CMK (cell line): ENCODE measurements around the gene FNBP1.
"Not testable (repeated sequence)": the region's sequence is repeated elsewhere in the genome, so short reads cannot be mapped to it uniquely, and the experiment has no call there.

Source experiments
- DNase-seq: peaks from one replicate; pipeline ENCODE4 v3.0.0-alpha.2; 2010; ENCODE audit warnings: low read depth

Gene FNBP1

DNA sequence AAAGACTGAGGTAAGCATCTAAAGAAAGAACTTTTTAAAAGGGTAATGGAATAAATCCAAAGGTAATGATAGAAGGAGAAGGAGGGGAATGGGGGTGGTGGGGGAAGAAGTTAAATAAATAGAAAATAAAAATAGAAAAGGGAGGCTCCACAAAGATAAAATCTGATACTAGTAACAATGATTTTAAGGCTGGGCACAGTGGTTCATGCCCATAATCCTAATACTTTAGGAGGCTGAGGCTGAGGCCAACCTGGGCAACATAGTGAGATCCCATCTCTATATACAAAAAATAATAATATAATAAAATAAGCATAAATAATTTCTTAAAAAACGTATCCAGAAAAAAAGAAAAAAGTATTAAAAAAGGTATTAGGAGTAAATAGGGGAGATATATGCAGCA, 89.3 kb downstream of the FNBP1 start:
- DNase-seq, result no peak

DNA sequence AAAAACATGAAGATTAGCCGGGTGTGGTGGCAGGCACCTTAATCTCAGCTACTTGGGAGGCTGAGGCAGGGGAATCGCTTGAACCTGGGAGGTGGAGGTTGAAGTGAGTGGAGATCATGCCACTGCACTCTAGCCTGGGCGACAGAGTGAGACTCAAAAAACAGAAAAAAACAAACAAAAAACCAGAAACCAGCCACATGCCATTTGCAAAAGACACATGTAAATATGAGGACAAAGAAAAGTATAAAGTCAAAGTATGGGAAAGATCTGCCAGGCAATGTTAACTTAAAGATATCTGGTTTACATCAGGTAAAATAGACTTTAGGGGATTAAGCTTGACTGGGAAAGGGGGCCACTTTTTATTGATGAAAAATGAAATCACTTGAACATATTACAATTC, 90.7 kb downstream of the FNBP1 start:
- DNase-seq, result no peak

DNA sequence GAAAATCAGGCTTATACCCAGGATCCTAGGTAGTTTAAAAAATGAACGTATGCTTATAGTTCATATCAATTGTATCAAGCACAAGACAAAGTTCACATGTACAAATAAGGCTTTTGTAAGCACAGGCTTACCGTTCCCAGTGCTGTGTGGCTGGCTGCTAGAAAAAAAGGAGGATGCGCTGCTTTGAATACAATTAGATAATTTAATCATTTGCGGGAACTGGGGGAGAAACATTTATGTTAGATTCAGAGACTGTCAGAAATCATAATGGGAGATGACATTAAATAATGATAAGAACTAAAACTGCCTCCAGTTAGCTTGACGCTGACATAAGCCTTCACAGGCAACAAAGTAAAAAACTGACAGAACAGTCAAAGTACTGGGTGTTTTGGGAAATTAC, 93.2 kb downstream of the FNBP1 start:
- no peak for DNase-seq

DNA sequence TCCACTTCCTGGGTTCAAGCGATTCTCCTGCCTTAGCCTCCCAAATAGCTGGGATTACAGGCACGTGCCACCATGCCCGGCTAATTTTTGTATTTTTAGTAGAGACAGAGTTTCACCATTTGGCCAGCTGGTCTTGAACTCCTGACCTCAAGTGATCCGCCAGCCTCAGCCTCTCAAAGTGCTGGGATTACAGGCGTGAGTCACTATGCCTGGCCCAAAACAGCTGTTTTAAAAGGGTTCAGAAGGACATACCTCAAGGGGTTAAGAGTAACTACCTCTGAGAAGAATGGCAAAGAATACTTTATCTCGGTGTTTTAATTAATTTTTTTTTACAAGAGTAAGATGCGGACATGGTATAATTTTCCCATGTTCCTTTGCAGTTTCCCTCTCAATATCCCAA, 94.4 kb downstream of the FNBP1 start:
- not testable (repeated sequence) for DNase-seq

DNA sequence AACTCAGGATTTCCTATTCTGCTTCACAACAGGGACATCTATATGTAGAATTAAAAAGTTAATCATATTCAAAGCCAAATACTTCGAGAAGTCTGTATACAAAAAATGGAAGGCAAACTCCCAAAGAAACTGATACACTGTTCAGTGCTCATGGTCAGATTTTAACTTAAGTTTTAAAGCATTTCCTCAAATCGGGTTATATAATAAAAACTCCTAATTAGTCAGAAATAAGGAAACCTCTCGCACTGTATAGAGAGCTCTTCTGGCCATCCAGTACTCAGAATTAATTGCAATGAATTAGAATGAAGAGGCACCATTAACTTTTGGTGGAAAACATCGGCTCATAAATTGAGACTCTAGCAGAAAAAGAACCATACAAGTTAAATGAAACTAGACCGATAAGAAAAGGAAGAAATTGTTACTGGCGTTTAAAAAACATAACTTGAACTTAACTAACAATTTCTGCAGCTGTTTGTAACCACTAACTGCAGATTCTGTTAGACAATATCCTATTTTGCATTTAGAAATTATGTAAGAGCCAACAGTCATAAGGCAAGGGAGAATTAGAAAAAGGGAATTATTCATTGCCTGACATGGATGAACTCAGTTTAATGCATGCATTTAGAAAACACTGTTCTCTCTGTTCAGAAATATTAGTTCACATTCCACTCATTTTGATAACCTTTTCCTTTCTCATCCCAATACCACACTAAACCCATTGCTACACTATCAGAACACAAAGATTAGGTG, 96.6 kb downstream of the FNBP1 start:
- no peak for DNase-seq

DNA sequence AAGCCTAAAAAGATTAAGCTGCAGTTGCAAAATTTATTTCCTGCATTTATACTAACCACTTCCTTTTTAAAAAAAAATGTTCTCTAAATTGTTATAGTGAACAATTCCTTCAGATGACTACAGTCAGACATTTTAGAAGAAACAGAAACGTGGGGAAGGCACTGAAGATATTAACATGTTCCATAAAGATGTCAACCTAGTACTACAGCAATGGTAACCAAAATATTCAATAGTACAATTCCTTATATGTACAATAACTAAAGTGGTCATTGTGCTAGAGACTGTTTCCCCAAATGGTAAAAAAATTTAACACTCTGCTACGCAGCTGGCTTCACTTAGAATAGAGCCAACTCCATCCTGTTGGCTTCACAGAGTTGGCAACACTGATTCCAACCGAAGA, 97.7 kb downstream of the FNBP1 start:
- no peak for DNase-seq

DNA sequence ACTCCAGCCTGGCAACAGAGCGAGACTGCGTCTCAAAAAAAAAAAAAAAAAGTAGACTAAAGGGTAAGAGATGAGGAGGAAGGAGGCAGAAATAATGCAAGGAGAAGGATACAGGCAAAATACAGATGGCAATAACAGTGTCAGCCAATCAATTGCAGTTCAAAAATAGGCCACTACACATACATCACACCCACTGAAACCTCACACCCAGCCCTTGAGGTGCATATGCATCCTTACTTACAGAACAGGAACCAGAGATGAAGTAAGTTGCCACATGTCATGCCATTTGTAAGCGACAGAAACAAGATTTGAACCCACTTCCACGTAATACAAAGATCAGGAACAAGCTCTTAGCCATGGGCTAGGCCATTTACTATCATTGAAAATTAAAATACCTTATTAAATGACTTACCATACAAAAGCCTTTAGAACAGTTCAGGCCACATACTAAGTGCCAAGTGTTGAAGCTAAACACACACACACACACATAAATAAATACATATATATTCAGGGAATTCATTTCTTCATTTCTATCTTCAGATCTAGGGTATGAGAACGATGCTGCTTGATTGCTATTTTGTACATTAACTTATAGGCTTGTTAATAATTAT, 98.4 kb downstream of the FNBP1 start:
- no peak for DNase-seq

DNA sequence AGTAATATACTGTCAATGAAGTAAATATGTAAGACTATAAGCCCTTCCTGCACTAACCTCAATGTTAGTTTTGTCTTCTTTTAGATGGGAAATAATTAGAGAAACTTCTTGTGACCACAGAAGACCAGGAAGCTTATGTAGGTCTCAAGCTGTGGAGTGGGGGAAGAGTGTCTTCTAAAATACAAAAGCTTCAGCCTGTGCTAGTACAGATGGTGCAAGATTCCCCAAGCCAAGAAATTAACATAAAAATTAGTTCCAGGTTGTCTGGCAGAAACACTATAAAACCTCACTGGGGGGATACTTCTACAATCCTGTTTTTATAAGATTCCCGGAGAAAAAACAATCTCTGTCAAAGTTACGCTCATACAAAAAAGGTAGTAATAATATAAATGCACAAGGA, 103.6 kb downstream of the FNBP1 start:
- no peak for DNase-seq

DNA sequence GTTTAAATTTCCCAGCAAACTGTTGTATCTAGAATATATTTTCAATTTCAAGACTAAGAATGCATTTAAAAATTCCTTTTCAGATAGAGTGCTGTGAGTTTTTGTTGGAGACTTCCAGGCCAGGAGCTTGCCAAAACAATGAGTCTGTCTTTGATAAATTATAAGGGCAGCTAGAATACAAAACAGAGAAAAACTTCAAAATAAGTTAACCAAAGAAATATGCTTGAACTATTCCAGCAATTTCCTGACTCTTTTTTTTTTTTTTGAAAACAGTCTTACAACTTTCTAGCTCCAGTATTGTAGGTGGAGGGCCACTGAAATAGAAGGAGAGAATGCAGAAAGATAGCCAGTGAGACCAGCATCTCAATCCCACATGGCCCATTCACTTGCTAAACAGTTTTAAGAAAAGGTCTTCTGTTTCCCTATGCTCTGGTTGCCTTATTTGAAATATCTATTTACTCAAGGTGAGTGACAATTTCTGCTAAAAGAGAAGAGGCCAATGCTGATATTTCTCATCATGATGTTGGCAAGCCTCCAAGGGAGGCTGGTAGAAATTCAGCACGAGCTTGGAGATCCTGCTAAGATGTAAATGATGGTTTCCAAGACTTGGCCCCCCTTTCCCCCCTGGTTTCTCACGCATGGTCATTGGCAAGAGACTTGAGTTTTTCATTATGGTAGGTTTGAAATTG, 104.6 kb downstream of the FNBP1 start:
- DNase-seq, result no peak

DNA sequence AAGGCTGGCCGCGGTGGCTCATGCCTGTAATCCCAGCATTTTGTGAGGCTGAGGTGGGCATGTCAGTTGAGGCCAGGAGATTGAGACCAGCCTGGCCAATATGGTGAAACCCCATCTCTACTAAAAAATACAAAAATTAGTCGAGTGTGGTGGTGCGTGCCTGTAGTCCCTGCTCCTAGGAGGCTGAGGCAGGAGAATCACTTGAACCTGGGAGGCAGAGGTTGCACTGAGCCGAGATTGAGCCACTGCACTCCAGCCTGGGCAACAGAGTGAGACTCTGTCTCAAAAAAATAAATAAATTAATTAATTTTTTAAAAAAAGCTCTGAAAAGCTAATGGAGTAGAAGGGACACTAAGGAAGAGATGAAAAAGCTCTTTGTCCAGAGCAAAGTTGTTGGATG, 105.1 kb downstream of the FNBP1 start:
- DNase-seq, result not testable (repeated sequence)

DNA sequence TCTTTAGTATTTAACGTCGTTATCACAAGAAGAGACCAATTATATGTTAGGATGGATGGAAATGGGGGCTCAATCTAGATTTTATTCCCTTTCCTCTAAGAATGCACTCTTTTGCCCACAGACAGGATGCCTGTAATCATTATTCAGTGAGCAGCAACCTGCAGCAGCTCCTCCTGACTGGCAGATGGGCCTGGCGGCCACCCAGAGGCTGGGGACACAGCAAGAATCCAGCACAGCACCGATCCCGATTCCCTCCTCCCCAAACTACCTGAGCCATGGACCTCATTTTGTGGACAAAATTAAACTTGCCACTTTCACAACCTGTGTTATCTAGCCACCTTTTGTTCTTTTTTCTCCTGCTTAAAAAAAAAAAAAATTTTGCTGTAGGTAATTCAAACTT, 106.8 kb downstream of the FNBP1 start:
- DNase-seq, result no peak

DNA sequence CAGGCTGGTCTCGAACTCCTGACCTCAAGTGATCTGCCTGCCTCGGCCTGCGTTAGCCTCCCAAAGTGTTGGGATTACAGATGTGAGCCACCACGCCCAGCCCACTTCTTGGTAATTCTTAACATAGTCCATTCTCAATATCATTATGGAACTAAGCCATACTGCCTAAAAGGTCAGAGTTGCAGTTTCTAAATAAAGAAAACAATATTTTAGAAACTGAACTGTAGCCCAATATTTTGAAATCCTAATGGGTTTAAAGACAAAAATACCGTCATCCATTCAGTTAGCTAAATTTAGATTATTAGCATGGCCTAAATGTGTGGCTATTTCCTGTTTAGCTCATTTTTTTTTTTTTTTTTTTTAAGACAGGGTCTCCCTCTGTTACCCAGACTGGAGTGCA, 108.2 kb downstream of the FNBP1 start:
- no peak for DNase-seq

DNA sequence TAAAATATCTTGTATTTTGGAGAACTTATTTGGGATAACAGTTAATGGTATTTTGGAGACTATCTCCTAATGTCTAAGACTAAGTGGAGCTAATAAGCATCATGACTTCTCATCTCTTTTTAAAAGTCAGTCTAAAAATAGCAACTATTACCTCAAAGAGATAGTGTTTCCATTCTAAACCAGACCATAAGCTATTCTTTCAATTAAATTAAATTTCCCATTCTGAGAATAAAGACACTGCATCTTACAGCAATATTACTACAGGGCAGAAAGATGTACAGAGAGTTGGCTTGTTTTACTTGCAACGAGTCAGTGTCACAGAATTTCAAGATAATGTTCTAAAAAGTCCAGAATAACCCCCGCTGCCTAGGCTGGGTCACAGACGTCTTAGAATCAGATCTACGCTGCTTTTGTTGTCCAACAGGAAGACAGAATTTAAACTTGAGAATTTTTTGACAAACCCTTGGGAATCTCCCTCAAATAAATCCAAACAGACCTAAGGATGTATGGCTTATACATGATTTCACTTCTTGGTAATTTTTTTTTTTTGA, 108.9 kb downstream of the FNBP1 start:
- no peak for DNase-seq

DNA sequence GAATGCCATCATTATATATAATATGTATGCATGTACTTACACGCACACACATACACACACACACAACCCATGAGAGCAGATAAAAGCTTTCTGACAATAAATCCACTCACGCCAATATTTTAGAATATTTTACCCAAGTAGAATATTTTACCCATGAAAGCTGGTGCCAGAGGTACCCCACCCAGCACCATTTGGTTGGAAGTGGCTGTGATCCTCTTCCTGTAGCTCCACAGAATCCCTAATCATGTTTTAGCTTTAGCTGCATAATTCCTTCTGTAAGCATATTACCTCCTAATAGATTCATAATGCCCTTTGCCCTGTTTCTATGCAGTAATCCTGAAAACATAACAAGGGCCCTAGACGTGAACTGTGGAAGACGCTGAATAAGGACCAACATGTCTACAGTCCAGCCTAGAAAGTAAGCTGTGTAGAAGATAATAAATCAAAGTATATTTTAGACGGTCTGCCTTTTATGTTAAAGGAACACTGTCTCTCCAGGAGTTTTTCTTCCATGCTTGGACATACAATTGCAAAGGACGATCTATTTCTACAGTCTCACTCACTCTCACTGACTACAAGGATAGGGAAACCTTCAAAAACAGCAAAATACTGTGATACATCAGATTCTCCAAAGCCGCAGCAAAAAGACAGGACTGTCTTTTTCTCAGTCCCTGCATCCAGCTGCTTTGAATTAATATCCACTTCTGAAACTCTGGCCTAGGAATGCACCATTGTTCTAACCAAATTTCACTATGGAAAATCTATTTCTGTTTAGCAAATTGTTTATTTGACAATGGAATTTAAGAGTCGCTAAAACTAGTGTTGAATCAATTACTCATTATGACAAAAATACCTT, 109.6 kb downstream of the FNBP1 start:
- DNase-seq, result no peak

DNA sequence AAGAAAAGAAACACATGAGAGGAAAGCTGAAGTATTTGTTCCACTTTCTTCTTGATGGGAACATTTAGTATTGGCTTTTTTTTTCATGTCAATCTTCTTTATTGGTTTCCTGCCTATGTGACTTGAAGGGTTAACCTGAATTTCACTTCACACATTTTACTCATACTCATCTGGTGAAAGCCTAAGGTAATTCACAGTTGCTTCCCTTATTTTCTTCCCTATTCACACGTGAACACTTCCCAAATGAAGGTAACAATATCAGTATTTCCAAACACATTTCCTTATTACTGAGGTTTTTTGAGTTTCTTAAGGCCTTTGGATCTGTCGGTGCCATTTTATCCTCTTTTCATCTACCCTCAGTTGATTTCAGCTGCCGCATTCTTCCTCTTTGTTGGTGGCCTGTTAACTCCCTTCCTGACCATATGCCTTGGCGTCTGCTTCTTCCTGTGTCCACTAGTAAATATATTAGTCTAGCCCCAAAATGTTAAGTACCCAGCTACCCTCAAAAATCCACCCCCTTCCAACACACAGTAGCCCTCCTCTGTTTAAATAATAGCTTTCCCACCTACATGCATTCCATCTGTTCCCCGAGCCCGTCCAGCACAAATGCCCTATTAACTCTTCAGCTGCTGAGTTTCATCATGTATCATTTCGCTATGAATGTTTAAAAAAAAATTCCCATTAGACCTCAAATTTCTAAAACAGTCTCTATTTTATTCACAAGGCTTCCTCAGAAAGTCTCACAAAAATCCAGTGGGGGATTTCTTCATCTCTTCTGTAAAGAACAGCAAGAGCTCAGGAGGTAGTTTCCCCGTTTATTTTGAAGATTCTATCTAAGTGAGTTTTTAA, 110.5 kb downstream of the FNBP1 start:
- peak; percentile 27 for DNase-seq

DNA sequence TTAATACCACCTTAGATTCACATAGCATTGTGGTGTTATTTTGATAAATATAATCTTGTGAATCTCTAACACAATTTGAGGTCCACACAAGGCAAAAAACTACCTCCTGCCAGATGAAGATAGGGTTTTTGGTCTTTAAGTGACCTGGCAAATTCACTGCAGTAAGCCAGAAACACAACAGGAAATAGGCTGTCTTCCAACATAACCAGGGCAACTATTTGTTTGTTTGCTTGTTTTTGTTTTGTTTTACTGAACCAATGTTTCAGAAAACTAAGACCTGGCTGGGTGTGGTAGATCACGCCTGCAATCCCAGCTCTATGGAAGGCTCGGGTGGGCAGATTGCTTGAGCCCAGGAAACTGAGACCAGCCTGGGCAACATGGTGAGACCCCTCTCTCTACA, 112.2 kb downstream of the FNBP1 start:
- peak; percentile 27 for DNase-seq

DNA sequence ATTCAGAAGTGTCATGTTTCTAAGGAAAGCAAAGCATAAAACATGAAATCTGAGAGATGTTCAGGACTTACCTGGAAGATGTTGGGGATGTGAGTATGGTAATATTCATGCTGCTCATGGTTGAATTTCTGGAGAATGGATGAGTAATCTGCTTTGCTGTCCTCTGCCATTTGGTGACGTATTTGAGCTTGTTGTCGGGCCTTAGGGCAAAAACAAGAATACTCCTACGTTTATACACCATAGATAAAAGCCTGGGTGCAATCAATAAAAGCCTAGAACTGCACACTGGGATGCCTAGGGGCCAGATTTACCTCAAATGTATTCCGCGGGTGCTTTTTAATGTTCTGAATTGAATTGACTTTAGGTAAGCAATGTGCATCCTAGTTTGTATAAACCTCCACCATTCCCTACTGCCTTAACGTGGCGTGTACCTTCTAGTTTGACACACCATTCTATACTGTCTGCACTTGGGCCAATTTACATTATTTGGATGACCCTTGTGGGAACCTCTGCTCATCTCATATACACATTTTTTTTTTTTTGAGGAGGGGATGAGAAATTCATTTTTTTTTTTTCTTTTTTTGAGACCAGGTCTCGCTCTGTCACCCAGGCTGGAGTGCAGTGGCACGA, 113.4 kb downstream of the FNBP1 start:
- DNase-seq, result no peak

DNA sequence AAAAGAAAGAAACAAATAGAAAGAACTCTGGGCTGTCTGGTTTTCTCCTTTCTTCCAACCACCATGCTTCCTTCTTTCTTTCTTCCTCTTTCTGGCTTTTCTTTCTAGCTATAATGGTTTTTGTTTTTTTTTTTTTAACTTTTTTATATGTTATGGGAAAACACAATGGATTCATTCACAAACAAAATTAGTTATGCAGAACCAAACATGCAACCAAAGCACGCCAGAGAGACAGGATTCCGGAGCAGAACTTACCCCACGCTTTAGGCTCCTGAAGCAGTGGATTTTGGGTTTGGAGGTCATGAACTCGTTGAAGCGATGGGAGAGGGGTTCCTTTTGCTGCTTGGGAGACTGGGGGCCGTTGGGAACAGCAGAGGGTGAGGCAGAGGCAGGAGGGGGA, 119.4 kb downstream of the FNBP1 start:
- DNase-seq, result no peak

DNA sequence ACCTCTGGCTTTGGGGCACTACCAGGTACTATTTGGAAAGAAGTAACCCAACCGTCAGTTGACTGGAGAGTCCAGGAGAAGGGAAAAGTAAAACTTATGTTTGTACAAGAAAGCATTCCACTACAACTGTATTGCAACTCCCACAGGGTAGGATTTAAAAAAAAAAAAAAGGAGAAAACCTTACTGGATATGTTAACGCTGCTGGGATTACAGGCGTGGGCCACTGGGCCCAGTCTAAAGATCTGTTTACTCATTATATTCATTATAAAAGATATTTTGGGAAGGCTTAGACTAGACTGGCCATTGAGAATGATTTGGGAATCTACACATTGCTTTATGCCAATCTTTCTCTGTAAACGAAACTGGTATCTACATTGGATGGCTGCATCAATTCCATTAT, 121.1 kb downstream of the FNBP1 start:
- DNase-seq, result no peak

DNA sequence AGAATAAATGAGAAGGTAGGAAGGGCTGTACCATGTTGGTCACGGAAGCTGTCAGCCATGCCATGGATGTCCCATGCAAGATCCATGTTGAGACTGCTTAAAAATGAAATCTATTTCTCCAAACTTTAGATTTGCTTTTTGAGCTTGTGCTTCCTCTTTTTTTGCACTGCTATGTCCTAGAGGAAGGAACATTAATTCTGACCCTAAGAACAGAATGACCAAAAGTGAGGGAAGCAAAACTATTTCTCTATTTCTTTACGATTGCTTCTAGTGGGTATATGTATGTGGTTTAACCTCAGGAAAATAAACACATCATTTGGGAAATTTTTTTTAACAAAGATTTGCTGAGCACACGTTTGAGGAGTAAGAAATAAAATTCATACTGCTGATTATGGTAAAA, 123.1 kb downstream of the FNBP1 start:
- DNase-seq, result no peak

DNA sequence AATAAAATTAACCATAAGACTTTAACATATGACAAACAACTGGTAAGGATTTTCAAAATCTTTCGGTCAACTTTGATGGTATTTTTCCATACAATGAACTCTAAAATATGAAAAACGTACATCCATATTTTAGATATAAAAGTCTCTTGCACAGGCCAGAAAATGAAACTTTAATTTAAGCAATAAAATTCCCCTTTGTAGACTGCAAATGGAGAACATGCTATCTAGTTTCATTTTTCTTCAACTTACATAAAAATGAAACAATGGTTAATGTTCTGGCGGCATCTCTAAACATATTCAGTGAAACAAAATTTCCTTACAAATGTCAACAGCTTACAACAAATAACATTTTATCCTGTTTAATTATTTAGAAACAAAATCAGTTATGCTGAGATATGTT, 123.7 kb downstream of the FNBP1 start:
- no peak for DNase-seq
